Amniotic stem cell (primary cell): Measurements from ENCODE around the gene L3MBTL3.
"Not testable (repeated sequence)": the region's sequence is repeated elsewhere in the genome, so short reads cannot be mapped to it uniquely, and the experiment has no call there.

Experiments
- DNase-seq: peaks from one replicate; lab custom pipeline; 2025; lab: John Stamatoyannopoulos, UW

Gene L3MBTL3

DNA sequence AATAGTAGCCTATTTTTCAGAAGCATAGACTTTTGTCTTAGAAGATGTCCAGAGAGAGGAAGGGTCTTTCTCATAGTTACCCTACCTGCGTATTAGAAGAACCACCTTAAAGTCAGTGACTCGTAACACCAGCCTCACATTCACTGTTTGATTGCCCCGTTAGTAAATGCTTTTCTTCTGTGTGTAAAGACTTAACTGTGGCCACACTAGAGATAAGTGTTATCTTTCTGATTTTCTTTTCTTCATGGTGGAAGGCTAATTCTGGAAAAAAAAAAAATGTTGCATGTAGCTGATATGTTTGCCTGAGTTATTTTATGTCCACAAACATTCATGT, 120.5 kb downstream of the L3MBTL3 start:
- DNase-seq: no peak

DNA sequence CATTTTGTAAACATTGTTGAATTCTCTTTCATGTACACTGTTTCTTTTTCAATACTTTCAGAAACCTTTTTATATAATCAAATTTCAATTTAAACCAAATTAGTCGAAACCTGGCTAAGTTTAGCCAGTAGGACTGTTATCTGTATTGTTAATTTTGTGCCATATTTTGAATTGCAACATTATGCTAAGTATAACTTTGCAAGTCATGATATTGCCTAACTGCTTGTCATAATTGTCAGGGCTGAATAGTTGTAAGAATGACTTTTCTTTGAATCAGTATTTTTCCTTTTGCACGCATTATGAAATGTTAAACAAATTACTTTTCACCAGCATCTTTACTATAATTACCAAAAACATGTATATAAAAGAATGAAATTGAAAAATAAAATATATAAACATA, 121.7 kb downstream of the L3MBTL3 start:
- no peak for DNase-seq

DNA sequence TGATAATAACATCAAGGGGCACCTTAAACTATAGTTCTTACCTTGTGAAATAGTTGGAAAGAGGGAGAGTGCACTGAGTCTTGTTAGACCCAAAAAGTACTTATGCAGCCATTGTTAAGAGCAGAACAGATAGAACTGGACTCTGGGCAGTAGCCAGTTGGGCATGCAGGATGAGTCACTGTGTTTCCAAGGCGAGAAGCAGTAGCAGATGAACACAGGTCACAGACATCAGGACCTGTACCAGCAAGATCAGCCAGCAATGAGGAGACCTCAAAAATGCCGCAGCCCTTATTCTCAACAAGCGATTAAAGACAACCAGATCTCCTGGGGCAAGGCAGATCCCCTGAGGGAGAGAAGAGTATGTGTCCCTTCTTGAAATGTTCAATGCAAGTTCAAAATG, 125.3 kb downstream of the L3MBTL3 start:
- no peak for DNase-seq

DNA sequence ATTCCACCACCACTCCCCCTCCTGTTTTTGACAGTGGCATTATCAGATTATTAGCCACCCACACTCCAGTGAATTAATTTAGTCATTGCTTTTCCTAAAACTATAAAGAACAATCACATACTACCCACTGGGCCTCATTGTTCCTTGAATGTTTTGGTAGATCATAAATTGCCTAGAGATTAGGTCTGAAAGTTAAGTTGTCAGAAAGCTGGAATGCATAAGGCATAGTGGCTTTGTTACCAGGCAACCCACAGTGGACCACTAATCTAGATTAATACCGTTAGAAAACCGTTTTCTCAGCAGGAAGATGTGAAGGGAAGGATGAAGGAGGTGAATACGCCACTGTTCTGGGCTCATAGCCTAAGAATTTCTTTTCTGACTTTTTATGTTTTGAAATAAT, 128.7 kb downstream of the L3MBTL3 start:
- no peak for DNase-seq

DNA sequence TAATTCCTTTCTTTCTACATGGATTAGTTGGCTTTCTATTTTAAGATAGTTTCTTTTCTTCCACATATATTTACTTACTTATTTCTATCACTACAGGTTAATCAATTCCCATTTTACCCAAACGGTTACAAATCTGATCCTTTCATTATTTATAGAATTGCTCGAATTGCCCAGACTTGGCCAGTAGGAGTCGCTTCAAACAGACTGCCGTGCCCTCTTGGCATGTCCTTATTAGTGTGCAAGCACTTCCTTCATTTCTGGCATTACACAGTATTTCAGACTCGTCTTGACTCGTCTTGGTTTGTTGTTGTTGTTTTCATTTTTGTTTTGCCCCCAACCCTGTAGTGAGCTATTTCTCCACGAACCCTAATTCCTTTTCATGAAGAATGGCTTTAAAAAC, 129.8 kb downstream of the L3MBTL3 start:
- DNase-seq: no peak

DNA sequence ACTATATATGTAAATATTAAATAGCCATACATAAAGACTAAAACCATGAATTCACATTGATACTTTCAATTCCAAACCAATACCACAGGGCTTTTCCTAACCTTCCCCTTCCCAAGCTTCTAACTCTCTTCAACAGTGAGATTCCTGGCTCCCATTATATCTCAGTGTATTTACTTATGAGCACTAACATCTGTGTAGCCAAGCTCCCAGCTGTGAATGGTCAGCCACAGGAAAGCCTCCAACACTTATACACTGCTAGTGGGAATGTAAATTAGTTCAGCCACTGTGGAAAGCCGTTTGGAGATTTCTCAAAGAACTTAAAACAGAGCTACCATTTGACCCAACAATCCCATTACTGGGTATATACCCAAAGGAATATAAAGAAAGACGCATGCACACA, 130.6 kb downstream of the L3MBTL3 start:
- not testable (repeated sequence) for DNase-seq

DNA sequence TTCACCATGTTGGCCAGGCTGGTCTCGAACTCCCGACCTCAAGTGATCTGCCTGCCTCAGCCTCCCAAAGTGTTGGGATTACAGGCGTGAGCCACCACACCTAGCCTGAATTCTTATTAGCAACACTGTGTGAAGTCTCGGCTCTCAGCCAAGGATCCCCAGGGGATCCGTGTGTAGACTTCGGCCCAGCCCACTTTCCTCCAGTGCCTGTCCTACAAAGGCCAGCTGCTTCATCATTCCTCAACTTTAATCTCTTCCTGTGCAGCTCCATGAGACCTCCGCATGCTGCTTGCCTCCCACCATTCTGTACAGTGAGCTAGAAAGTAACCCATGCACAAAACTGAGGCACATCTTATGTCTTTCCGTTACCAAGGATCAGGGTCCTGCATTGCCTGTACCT, 132.5 kb downstream of the L3MBTL3 start:
- DNase-seq: no peak

DNA sequence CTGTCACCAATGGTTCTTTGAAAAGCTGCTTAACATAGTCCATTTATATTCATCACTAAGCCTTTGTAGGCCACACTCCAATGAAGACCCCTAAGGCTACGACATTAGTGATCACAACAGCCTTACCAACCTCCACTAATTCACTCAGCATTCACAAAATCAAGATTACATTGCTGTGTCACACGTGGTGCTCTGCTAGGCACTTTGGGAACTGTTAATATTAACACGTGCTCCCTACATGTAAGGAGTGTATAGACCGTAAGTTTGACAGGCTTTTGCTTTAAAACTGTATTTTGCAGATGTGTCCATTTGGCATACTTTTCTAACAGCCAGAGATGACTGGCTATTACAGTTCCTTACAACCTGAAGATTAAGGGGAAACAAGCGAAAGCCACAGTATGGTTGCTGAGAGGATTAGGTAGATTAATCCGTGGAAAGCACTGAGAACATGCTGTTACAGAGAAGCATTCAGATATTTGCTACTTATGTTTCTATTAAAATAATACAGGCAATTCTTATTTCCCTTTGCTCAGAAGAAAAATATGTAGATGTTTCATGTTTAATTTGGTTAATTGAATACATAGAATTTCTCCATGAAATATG, 134.6 kb downstream of the L3MBTL3 start:
- no peak for DNase-seq

DNA sequence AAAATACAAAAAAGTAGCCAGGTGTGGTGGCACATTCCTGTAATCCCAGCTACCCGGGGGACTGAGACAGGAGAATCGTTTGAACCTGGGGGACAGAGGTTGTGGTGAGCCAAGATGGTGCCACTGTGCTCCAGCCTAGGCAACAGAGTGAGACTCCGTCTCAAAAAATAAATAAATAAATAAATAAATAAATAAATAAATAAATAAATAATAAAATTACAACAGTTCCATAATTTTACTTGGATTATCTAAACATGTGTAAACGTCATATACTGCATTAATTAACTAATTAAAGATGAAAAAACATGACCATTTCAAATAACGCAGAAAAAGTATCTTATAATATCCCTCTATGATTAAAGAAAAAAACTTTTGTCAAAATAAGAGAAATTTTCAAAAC, 138.5 kb downstream of the L3MBTL3 start:
- no peak for DNase-seq

DNA sequence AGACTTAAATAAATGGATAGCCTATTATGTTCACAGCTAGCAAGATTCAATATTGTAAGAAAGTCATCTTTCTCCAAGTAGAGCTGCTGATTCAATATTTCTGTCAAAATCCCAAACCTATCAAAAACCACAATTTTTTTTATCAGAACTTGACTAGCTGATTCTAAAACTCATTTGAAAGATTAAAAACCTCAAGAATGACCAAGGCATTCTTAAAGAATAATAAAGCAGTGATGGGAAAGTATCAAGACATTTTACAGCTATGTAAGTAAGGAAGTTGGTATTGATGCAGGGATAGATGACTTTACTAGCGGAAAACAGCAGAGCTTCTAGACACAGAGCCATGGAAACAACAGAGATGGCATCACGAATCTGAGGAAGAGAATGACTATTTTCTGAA, 139.7 kb downstream of the L3MBTL3 start:
- DNase-seq: no peak

DNA sequence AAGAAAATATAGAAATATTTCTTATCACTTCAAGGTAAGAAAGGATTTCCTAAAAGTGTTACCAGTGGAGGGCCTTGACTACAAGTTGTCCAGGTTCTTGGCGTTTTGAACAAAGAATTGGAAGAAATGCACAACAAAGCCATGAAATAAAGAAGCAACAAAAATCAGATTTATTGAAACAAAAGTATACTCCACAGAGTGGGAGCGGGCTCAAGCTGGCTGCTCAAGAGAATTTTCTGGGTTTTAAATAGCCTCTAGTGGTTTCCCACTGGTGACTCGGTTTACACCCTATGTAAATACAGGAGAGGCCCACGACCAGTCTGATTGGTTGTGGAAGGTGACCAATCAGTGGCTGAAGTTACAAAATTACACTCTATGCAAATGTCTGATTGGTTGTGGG, 140.2 kb downstream of the L3MBTL3 start:
- no peak for DNase-seq

DNA sequence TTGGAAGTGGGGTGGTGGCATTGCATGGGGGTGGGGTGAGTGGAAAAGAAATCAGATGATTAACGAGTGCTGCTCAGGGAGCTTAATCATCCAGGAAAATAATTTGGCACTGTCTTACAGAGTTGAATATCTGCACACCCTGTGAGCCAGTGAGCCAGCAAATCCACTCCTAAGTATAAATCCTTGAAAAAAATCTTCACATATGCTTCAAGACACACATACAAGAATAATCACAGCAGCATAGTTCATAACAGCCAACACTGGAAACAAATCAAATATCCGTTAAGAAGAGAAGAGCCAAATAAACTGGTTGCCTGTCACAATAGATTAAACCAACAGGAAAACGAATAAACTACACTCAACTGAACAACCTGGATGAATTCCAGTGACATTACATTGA, 141.6 kb downstream of the L3MBTL3 start:
- no peak for DNase-seq

DNA sequence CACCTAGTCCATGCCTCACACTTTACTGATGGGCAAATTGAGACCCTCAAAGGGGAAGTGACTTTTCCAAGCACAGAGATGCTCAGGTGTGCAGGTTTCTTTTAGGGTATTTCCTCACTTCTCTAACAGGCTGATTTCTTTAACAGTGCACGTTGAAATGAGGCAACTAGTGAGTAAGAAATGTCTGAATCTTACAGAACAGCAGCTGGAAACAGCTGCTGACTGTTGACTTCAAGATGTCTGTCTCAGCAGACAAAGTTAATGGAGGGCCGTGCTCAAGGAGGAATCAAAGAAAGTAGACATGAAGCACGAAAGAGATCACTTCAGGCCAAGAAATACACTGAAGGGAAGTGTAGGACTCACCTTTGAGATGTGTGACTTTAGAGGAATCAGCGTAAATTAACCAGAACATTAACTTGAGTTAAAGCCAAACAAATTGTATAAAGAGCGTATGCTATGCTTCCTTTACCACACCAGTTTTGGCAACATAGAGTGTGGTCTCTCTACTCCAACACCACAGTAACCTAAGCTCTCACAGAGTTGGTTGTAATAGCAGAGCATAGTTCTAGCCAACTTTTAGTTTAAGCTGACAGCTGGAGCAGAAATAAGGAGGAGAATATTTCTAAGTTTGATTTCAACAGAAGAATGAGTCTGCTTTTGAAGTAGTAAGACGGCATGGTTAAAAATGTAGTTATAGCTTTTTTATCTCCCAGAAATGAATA, 143.5 kb downstream of the L3MBTL3 start:
- no peak for DNase-seq

DNA sequence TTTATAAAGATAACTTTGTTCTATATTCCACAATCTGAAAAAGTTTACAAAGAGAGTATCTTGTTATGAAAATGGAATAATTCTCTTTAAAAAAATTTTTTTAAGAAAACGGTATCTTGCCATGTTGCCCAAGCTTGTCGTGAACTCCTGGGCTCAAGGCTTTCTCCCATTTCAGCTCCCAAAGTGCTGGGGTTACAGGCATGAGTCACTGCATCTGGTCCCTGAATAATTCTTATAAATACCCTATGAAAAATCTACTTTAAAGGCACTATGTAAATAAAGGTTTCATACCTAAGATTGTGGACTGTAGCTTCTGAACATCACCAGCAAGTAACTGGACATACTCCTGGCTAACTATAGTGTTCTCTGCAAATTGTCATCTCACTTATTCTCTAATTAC, 144.0 kb downstream of the L3MBTL3 start:
- DNase-seq: no peak

DNA sequence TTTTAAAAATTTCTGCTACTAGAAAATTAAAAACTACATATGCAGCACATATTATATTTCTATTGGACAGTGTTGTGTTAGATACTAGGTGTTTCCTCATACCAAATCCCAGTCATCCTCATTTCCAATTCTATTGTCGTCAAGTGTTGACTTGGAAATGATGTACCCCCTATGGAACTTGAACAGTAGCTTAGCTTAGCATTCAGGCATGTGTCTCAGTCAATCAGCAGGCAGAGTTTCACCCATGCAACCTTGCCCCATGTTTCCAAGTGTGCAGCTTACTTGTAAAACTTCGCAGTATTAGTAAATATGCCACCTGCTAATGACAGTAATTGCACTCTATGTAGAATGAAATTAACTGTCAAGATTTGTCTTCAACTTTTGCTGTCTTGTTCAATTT, 144.9 kb downstream of the L3MBTL3 start:
- DNase-seq: no peak

DNA sequence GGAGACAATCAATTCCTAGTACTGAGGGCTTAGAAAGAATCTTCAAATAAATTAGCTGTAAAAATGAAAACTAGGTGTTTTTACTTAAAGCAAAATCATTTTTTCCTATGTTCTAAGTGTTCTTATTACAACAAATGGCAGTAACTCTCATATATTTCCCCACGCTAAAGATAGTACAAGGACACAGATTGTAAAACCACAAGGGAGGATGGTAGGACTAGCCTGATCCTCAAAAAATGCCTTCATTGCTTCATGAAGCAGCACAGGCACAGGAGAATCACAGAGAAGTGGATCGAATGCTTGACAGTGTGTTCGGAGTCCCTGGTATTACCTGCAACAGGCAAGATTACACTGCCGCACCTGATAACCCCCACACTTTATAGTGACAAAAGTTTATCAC, 145.9 kb downstream of the L3MBTL3 start:
- no peak for DNase-seq

DNA sequence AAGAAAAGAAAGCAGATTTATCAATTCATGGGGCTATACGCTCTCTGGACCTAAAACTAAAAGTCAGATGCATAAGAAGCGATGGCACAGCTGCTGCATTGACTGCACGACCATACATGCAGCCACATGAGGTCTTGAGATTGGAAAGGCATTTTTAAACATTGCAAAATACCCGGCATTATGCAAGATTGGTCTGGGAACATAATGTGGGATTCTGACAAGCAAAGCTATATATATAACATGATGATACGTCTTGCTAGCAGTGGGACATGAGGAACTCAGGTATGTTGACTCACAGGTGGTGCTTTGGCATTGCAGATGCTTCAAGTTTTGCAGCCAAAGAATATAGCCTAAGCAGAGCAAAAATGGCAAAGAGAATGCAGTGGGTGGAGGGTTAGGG, 149.3 kb downstream of the L3MBTL3 start:
- DNase-seq: no peak

DNA sequence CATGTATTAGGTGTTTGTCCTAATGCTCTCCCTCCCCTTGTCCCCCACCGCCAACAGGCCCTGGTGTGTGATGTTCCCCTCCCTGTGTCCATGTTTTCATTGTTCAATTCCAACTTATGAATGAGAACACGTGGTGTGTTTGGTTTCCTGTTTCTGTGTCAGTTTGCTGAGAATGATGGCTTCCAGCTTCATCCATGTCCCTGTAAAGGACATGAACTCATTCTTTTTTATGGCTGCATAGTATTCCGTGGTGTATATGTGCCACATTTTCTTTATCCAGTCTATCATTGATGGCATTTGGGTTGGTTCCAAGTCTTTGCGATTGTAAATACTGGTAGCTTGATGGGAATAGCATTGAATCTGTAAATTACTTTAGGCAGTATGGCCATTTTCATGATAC, 151.8 kb downstream of the L3MBTL3 start:
- not testable (repeated sequence) for DNase-seq

DNA sequence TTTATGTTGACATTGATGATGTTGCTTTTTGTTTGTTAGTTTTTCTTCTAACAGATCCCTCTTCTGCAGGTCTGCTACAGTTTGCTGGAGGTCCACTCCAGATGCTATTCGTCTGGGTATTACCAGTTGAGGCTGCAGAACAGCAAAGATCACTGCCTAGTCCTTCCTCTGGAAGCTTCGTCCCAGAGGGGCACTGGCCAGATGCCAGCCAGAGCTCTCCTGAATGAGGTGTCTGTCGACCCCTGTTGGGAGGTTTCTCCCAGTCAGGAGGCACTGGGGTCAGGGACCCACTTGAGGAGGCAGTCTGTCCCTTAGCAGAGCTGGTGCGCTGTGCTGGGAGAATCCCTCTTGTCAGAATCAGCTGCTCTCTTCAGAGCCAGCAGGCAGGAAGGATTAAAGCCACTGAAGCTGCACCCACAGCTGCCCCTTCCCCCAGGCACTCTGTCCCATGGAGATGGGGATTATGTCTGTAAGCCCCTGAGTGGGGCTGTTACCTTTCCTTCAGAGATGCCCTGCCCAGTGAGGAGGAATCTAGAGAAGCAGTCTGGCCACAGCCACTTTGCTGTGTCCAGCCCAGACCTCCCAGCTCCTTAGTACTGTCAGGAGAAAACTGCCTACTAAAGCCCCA, 155.1 kb downstream of the L3MBTL3 start:
- DNase-seq: not testable (repeated sequence)

DNA sequence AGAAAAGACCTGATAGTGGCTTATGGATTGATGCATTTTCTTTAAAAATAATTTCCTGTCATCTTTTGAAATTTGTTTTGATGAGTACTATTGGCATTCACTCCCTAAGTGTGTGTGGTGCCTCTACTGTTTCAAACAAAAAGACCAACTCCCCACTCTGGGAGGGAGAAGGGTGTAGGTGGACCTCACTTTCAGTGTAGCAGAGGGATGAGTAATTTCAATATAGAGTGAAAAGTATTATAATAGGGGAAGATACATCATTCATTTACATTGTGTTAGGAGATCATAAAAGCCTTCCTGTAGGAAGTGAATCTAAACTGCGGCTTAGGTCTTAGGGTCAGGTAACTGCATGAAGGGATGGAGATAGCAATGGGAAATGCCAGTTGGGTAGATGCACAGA, 158.0 kb downstream of the L3MBTL3 start:
- DNase-seq: no peak

DNA sequence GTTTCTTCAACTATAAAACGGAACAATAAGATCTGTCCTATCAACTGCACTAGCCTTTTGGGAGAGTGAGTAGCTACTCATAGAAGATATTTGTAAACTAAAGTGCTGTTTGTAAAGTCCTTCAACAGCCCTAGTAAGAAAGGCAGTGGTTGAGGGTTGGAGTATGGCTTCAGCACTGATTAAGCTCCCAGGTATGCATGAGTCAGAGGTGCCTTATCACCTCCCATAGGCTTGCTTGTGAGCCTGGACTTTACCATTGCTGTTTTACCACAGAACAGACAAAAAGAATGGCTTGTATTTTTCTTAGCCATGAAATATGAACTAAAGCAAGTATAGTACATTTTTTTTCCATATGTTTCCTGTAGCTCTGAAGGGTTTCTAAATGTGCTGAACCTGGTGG, 160.3 kb downstream of the L3MBTL3 start:
- DNase-seq: peak; percentile 65

DNA sequence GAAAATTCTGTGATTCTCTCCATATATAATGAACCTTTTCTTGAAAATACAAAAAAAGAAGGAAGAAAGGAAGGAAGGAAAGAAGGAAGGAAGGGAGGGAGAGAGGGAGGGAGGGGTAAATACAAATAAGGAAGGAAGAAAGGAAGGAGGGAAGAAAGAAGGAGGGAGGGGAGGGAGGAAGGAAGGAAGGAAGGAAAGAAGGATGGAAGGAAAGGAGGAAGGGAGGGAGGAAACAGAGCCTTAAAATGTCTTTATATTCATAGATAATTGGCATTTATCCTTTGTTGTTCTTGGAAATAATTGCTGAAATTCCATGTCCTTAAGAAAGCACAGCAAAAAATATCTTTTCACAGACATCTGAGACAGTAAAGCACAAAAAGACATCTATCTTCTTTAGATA, 164.1 kb downstream of the L3MBTL3 start:
- DNase-seq: no peak

DNA sequence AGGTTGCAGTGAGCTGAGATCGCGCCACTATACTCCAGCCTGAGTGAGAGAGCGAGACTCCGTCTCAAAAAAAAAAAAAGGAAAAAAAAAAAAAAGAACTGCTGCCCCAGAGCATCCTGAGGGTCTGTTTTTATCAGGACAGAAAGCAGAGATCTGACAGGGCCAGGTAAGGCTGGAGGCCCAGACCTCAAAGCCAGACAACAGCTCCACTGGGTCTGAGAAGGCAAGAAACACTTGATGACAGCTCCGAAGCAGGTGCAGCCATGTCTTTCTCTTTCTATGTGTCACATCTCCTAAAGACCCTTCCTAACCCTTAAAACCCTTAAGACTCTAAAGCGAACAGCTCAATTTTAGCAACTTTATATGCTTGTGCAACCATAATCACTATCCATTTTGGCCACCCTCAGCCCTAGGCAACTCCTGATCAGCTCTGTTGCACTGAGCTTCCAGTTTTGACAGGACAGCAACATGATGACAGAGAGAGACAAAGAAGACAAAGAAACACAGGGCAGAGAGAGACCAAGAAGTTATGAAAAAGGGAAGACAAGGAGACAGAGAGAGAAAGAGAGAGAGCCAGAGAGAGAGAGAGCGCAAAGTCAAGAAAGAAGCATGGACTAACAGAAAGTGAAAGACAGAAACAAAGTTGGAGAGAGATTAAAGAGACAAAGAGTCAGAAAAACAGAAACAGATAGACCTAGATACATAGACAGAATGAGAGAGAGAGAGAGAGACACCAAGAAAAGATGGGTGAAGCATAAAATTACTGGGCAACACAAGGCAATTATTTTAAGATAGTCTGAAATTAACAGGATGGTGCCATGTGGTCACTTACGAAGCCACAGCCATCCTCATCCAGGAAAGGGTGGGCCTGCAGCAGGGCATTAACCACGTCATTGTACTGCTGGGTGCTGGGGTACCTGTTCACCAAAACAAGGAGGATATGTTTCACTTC, 165.2 kb downstream of the L3MBTL3 start:
- no peak for DNase-seq
